NCI-H2196 (cell line): Measurements from ENCODE around the gene PIK3CD.

Source experiments
- DNase-seq: peaks from one replicate; lab custom pipeline; 2025; ENCODE audit not compliant: unreplicated experiment; lab: John Stamatoyannopoulos, UW

Gene PIK3CD

DNA sequence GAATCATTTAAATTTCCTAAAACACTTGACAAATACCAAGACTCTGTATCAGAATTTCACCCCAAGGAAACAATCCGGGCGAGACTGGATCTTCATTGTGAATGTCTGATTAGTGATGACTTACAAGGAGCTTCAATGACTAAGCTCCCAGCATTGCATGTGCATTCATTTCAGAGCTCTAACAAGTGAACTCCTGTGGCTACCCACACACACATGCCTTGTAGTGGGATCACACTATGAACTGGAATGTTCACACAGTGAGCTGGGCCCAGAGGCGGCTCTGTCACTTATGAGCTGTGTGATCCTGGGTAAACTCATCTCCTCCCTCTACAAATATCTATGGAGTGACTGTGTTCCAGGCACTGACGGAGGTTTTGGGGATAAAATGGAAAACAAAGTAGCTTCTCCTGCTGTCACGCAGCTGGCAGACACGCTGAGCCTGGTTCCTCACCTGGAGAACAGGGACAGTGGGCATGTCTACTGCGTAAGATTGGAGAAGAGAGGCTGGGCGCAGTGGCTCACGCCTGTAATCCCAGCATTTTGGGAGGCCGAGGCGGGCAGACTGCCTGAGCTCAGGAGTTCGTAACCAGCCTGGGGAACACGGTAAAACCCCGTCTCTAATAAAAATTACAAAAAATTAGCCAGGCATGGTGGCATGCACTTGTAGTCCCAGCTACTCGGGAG lies 115.4 kb downstream of the PIK3CD start:
- no peak for DNase-seq

DNA sequence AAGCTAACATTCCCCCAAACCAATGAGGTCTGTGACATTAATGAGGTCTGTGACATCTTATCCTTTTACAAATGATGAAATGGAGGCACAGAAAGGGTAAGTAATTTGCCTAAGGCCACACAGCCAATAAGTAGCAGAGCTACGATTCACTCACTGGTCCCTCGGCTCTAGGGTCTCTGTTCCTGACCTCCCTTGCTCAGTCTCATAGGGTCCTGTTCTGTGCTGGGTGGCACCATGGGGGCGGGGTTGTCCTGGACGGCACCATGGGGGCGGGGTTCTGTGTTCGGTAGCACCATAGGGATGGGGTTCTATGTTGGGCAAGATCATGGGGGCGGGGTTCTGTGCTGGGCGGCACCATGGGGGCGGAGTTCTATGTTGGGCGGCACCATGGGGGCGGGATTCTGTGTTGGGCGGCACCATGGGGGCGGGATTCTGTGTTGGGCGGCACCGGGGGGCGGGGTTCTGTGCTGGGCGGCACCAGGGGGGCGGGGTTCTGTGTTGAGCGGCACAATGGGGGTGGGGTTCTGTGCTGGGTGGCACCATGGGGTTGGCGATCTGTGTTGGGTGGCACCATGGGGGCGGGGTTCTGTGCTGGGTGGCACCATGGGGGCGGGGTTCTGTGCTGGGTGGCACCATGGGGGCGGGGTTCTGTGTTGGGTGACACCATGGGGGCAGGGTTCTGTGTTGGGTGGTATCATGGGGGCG lies 116.6 kb downstream of the PIK3CD start:
- DNase-seq = no peak

DNA sequence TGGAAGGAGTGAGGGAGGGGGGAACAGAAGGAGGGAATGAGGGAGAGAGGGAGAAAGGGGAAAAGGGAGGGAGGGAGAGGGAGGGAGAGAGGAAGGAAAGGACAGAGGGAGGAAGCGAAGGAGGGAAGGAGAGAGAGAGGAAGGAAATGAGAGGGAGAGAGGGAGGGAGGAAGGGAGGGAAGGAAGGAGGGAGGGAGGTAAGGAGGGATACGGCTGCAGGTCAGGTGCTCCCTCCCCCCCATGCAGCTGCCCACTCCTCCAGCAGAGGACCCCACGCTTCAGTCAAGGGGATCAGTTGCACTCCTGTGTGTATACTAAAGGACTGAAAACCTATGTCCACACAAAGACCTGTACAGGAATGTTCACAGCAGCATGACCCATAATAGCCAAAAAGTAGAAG lies 117.5 kb downstream of the PIK3CD start:
- no peak for DNase-seq

DNA sequence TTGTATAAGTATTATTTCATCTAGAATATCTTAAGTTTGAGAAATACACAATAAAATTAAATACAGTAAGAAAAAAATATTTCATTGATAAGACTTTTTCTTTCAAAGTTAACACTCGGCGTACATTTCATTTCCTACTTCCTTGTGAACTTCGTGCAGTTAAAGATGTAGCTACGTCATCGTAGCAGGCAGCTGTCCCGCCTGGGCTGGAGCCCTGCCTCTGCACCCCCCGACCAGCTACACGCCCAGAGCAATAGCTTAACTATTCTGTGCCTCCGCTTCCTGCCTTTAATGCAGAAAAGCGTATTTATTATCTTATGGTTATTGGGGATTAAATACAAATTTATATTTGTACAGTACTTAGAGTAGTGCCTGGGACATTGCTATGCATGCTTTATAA lies 118.8 kb downstream of the PIK3CD start:
- DNase-seq = no peak

DNA sequence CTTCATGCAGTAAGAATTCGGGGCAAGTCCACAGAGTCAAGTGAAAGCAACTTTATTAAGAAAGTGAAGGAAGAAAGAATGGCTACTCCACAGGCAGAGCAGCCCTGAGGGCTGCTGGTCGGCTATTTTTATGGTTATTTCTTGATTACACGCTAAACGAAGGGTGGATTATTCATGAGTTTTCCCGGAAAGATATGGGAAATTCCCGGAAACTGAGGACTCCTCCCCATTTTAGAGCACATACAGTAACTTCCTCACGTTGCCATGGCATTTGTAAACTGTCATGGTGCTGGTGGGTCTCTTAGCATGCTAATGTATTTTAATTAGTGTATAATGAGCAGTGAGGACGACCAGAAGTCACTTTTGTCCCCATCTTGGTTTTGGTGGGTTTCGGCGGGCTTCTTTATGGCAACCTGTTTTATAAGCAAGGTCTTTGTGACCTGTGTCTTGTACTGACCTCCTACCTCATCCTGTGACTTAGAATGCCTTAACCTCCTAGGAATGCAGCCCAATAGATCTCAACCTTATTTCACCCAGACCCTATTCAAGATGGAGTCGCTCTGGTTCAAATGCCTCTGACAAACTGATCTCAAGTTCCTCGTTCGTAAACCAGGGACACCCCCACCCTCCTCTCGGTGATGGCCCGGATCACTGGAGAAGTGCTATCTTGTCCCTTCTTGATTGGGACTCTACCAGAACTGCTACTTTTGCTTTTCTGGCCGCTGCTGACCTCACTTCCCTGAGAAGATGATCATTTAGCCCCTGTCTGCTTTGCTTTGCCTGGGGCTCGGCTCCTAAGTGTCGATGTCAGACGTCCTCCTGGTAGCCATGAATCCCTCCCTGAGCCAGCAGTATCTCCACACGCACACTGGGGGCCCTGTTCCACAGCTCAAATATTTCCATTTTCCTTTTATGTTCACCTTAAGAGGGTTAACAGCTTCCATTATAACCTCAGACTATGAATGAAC lies 123.5 kb downstream of the PIK3CD start:
- DNase-seq = no peak

DNA sequence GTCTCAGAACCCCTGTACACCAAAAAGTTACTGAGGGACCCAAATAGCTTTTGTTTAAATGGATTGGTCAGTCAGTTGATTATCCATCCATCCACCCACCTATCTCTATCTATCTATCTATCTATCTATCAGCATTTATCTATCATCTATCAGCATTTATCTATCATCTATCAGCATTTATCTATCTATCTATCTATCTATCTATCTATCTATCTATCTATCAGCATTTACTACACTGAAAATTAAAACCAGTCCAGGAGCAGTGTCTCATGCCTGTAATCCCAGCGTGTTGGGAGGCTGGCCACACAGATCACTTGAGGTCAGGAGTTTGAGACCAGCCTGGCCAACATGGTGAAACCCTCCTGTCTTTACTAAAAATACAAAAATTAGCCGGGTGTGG lies 125.2 kb downstream of the PIK3CD start:
- DNase-seq = no peak
